ENCODE measurements around the gene MIOX. TPM values are rescaled to one million over a fixed set of nuclear protein-coding genes. Genes with fewer than 3 reads are reported as not detected.

The MIOX gene
- total and polyA plus RNA-seq, 10 of the 15 experiments (the other 5 are each of a cell fraction or from before 2014, with no cell fraction given): 0.10 to 0.31 TPM; not detected in 8

DNA sequence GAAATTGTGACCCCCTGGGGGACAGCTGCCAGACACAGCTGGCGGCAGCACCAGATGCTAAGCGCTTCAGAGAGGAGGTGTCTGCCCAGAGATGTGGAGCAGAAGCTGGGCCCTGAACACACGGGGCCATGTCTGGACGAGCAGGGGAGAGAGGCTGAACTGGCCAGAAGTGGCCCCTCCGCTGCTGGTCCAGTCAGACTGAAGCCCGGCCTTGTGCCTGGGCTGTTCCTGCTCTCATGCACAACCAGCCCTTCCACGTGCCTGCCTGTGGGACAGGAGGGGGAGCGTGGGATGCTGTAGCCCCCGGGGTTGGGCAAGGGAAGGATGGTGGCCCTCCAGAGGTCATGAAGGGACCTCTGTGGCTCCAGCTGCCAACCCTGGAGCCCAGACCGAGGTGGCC, 3.6 kb upstream of the MIOX start:
- SMC1A ChIA-PET (ENCODE audit: uncharacterized antibody, unreplicated experiment): no interaction called here
- no TSS peak for BruUV-seq (replicated peaks)

DNA sequence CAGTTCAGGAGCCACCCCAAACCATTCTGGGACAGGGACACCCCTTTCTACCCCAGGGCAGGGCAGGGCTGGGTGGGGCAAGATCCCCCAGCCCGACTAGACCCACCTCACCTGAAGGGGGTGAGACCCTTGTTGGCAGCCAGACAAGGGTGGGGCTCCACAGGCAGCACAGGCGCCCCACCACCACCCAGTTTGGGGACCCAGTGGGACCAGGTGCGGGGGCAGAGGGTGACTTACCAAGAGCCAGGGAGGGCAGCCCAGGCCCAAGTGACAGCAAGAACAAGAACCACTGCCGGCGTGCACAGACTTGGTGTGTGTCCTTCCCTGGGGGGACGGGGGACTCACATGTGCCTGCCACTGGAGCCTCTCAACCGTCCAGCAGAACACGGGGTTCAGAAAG, 3.1 kb upstream of the MIOX start:
- H3K27ac ChIP-seq (ENCODE audit: control insufficient read depth, insufficient read depth): no peak overlapping the region
- WGBS (ENCODE audit: insufficient coverage, insufficient replicate concordance, low lambda C conversion rate, missing lambda C conversion rate): 43% methylated on average over 8 of the region's 8 CpGs
- BruUV-seq (replicated peaks): no TSS peak
- ChIA-PET CTCF (interaction anchor here (0.9 to 4.1 kb wide), 3 partner anchors 14 to 137 kb away, joined by 3 to 29 read pairs (median 4); partner anchors contain the start of gene SCO2), RAD21 (ENCODE audit: unreplicated experiment) (interaction anchor here (1.4 kb wide), 1 partner anchor 13 kb away, joined by 5 read pairs; no protein-coding TSS in a partner anchor), POLR2A (no interaction called here), SMC1A (ENCODE audit: uncharacterized antibody, unreplicated experiment) (no interaction called here)
- no peak for ATAC-seq
- H3K9me3 ChIP-seq (replicated peaks; ENCODE audit: control insufficient read depth, insufficient read depth, low read length): no peaks in the 10 kb centered on the region
- H3K4me2 ChIP-seq (ENCODE audit: control insufficient read depth, insufficient read depth): no peak overlapping the region
- H3K36me3 ChIP-seq (ENCODE audit: control insufficient read depth in 2 of 2, insufficient read depth in 2 of 2, low read length in 1 of 2): no peaks in the 10 kb centered on the region
- no peaks in the 10 kb centered on the region for H3K4me1 ChIP-seq (ENCODE audit: control insufficient read depth, insufficient read depth, low read length)
- H3K4me3 ChIP-seq: no peak overlapping the region
- intact Hi-C loops (cut with micrococcal nuclease; ENCODE audit: unreplicated experiment): no loop called here
- no peaks in the 10 kb centered on the region for H3K79me2 ChIP-seq (ENCODE audit: control insufficient read depth, insufficient read depth, low read length)
- no peaks in the 10 kb centered on the region for H4K20me1 ChIP-seq (ENCODE audit: control insufficient read depth, insufficient read depth)
- no peak overlapping the region for H2AFZ ChIP-seq (ENCODE audit: control insufficient read depth, low read depth, low read length)
- DNase-seq (ENCODE audit: low read depth, low spot score): no peak
- no peak for FAIRE-seq
- in situ Hi-C loops (cut with MboI): no loop called here
- H3K27me3 ChIP-seq (replicated peaks in 1 of 2; ENCODE audit: control insufficient read depth in 2 of 2, insufficient read depth in 2 of 2, low read length in 1 of 2): peaks cover 0 to 3% of the 10 kb centered on the region in 2 experiments; a peak in 2 of 4 replicates
- no peak overlapping the region for H3K9ac ChIP-seq (ENCODE audit: control insufficient read depth, insufficient read depth, low read length)
- TF ChIP-seq IKZF2 (IDR thresholded peaks at IDR 0.05) (no peak), POU2F2 (IDR thresholded peaks at IDR 0.05; ENCODE audit: borderline replicate concordance, low read depth, low read length) (no peak), ZZZ3 (IDR thresholded peaks at IDR 0.05; ENCODE audit: control insufficient read depth, insufficient read length, low read depth) (no peak), STAT1 (conservative IDR thresholded peaks at IDR 0.05) (no peak), MYB (IDR thresholded peaks at IDR 0.05; ENCODE audit: borderline replicate concordance, low read depth, low read length) (no peak), ASH2L (IDR thresholded peaks at IDR 0.05; ENCODE audit: borderline replicate concordance, low read depth) (no peak)
- TF ChIP-seq, protein P1, sequence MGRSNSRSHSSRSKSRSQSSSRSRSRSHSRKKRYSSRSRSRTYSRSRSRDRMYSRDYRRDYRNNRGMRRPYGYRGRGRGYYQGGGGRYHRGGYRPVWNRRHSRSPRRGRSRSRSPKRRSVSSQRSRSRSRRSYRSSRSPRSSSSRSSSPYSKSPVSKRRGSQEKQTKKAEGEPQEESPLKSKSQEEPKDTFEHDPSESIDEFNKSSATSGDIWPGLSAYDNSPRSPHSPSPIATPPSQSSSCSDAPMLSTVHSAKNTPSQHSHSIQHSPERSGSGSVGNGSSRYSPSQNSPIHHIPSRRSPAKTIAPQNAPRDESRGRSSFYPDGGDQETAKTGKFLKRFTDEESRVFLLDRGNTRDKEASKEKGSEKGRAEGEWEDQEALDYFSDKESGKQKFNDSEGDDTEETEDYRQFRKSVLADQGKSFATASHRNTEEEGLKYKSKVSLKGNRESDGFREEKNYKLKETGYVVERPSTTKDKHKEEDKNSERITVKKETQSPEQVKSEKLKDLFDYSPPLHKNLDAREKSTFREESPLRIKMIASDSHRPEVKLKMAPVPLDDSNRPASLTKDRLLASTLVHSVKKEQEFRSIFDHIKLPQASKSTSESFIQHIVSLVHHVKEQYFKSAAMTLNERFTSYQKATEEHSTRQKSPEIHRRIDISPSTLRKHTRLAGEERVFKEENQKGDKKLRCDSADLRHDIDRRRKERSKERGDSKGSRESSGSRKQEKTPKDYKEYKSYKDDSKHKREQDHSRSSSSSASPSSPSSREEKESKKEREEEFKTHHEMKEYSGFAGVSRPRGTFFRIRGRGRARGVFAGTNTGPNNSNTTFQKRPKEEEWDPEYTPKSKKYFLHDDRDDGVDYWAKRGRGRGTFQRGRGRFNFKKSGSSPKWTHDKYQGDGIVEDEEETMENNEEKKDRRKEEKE (IDR thresholded peaks at IDR 0.05): no peak
- TF ChIP-seq, protein P2, sequence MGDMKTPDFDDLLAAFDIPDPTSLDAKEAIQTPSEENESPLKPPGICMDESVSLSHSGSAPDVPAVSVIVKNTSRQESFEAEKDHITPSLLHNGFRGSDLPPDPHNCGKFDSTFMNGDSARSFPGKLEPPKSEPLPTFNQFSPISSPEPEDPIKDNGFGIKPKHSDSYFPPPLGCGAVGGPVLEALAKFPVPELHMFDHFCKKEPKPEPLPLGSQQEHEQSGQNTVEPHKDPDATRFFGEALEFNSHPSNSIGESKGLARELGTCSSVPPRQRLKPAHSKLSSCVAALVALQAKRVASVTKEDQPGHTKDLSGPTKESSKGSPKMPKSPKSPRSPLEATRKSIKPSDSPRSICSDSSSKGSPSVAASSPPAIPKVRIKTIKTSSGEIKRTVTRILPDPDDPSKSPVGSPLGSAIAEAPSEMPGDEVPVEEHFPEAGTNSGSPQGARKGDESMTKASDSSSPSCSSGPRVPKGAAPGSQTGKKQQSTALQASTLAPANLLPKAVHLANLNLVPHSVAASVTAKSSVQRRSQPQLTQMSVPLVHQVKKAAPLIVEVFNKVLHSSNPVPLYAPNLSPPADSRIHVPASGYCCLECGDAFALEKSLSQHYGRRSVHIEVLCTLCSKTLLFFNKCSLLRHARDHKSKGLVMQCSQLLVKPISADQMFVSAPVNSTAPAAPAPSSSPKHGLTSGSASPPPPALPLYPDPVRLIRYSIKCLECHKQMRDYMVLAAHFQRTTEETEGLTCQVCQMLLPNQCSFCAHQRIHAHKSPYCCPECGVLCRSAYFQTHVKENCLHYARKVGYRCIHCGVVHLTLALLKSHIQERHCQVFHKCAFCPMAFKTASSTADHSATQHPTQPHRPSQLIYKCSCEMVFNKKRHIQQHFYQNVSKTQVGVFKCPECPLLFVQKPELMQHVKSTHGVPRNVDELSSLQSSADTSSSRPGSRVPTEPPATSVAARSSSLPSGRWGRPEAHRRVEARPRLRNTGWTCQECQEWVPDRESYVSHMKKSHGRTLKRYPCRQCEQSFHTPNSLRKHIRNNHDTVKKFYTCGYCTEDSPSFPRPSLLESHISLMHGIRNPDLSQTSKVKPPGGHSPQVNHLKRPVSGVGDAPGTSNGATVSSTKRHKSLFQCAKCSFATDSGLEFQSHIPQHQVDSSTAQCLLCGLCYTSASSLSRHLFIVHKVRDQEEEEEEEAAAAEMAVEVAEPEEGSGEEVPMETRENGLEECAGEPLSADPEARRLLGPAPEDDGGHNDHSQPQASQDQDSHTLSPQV (IDR thresholded peaks at IDR 0.05): no peak

More for the DNA sequence above, 3.6 kb upstream of the MIOX start:
- no peak for DNase-seq (ENCODE audit: low read depth, low spot score)
- no peak overlapping the region for H2AFZ ChIP-seq (ENCODE audit: control insufficient read depth, low read depth, low read length)
- FAIRE-seq: no peak
- CTCF ChIA-PET: no interaction called here
- in situ Hi-C loops (cut with MboI): no loop called here
- no peak overlapping the region for H3K4me3 ChIP-seq
- 42% methylated on average over 10 of the region's 10 CpGs for WGBS (ENCODE audit: insufficient coverage, insufficient replicate concordance, low lambda C conversion rate, missing lambda C conversion rate)
- intact Hi-C loops (cut with micrococcal nuclease; ENCODE audit: unreplicated experiment): no loop called here
- H3K9ac ChIP-seq (ENCODE audit: control insufficient read depth, insufficient read depth, low read length): no peak overlapping the region
- H3K4me2 ChIP-seq (ENCODE audit: control insufficient read depth, insufficient read depth): no peak overlapping the region
- ATAC-seq: no peak
- RAD21 ChIA-PET (ENCODE audit: unreplicated experiment): no interaction called here
- no peak overlapping the region for H3K27ac ChIP-seq (ENCODE audit: control insufficient read depth, insufficient read depth)
- no peaks in the 10 kb centered on the region for H3K36me3 ChIP-seq (ENCODE audit: control insufficient read depth in 2 of 2, insufficient read depth in 2 of 2, low read length in 1 of 2)
- POLR2A ChIA-PET: no interaction called here
- H3K27me3 ChIP-seq (replicated peaks in 1 of 2; ENCODE audit: control insufficient read depth in 2 of 2, insufficient read depth in 2 of 2, low read length in 1 of 2): peaks cover 0 to 3% of the 10 kb centered on the region in 2 experiments; a peak in 2 of 4 replicates
- no peaks in the 10 kb centered on the region for H3K79me2 ChIP-seq (ENCODE audit: control insufficient read depth, insufficient read depth, low read length)
- no peaks in the 10 kb centered on the region for H4K20me1 ChIP-seq (ENCODE audit: control insufficient read depth, insufficient read depth)
- no peaks in the 10 kb centered on the region for H3K4me1 ChIP-seq (ENCODE audit: control insufficient read depth, insufficient read depth, low read length)
- H3K9me3 ChIP-seq (replicated peaks; ENCODE audit: control insufficient read depth, insufficient read depth, low read length): no peaks in the 10 kb centered on the region
- no peak for TF ChIP-seq MYB (IDR thresholded peaks at IDR 0.05; ENCODE audit: borderline replicate concordance, low read depth, low read length)
- TF ChIP-seq KDM1A (IDR thresholded peaks at IDR 0.05; ENCODE audit: borderline replicate concordance): no peak
- no peak for TF ChIP-seq ZNF217 (IDR thresholded peaks at IDR 0.05)
- no peak for TF ChIP-seq TCF12 (IDR thresholded peaks at IDR 0.05; ENCODE audit: low read depth, low read length)
- no peak for TF ChIP-seq LARP7 (IDR thresholded peaks at IDR 0.05)
- no peak for TF ChIP-seq IKZF2 (IDR thresholded peaks at IDR 0.05)
- TF ChIP-seq SRF (IDR thresholded peaks at IDR 0.05; ENCODE audit: low read depth in 2 of 2, low read length in 2 of 2): no peak
- TF ChIP-seq ZNF622 (IDR thresholded peaks at IDR 0.05): no peak
- TF ChIP-seq TBL1XR1 (IDR thresholded peaks at IDR 0.05; ENCODE audit: low read depth, low read length): no peak
